K562 (cell line): Measurements from ENCODE around the gene PPAN. TPM values are rescaled to one million over a fixed set of nuclear protein-coding genes. Genes with fewer than 3 reads are reported as not detected.
A peak's percentile ranks its signal among the peaks of the same experiment; 100 is the strongest.

Experiments
- AFF4 ChIP-seq: sonication (generic); formaldehyde crosslinking; IDR thresholded peaks from 2 replicates; pipeline ENCODE4 v1.8.0; 2023; ENCODE audit warnings: mild to moderate bottlenecking, missing genetic modification reagents
- BCOR ChIP-seq: fragments of 450-650 bp; IDR thresholded peaks from 2 replicates; pipeline ENCODE4 v1.6.1; 2016
- ESRRA ChIP-seq: fragments of 450-650 bp; IDR thresholded peaks from 2 replicates; pipeline ENCODE4 v1.6.1; 2014; ENCODE audit warnings: low read depth, mild to moderate bottlenecking, moderate library complexity, borderline replicate concordance
- FUS ChIP-seq: fragments of 200-400 bp; formaldehyde crosslinking; optimal IDR thresholded peaks from 2 replicates; pipeline ENCODE3; 2017; ENCODE audit warnings: low read depth, low read length
- HDAC2 ChIP-seq: fragments of 450-650 bp; IDR thresholded peaks from 2 replicates; pipeline ENCODE4 v1.6.1; 2016; ENCODE audit warnings: mild to moderate bottlenecking
- HEY1 ChIP-seq: fragments of 250-450 bp; sonication (Bioruptor Pico); IDR thresholded peaks from 2 replicates; pipeline ENCODE4 v1.5.0; 2020; ENCODE audit warnings: mild to moderate bottlenecking, moderate library complexity, borderline replicate concordance
- JUN ChIP-seq, 2 experiments: sonication (generic) in 1 of 2; formaldehyde crosslinking in 1 of 2; IDR thresholded peaks; 2 replicates each; pipeline versions ENCODE4 v1.6.1 to v1.8.0; 2012 to 2022; ENCODE audit warnings: borderline replicate concordance in 2 of 2, mild to moderate bottlenecking in 2 of 2, improper control_type of control experiment in 1 of 2, low read depth in 1 of 2, low read length in 1 of 2, missing genetic modification reagents in 1 of 2
- JUNB ChIP-seq: fragments of 450-650 bp; formaldehyde crosslinking; conservative IDR thresholded peaks from 2 replicates; pipeline ENCODE4 v1.4.0; 2020; ENCODE audit warnings: mild to moderate bottlenecking
- MEF2D ChIP-seq: conservative IDR thresholded peaks from 2 replicates; pipeline ENCODE4 v1.6.1; 2016; ENCODE audit warnings: low read depth, missing genetic modification characterization, missing compliant biosample characterization
- NFIC ChIP-seq: fragments of 450-650 bp; IDR thresholded peaks from 2 replicates; pipeline ENCODE4 v1.6.1; 2017; ENCODE audit warnings: mild to moderate bottlenecking, inconsistent platforms
- NR3C1 ChIP-seq: sonication (generic); formaldehyde crosslinking; IDR thresholded peaks from 2 replicates; pipeline ENCODE4 v1.8.1; 2022; ENCODE audit warnings: missing genetic modification reagents
- RCOR1 ChIP-seq, 2 experiments: IDR thresholded peaks; 2 replicates each; pipeline ENCODE4 v1.6.1; 2012; ENCODE audit warnings: low read depth in 2 of 2, low read length in 2 of 2, borderline replicate concordance in 1 of 2, improper control_type of control experiment in 1 of 2
- SIN3A ChIP-seq, 2 experiments: fragments of 150-350 bp in 1 of 2; IDR thresholded peaks; 2 replicates each; pipeline ENCODE4 v1.6.1; 2011 to 2016; ENCODE audit warnings: borderline replicate concordance in 2 of 2, low read depth in 2 of 2, low read length in 2 of 2, mild to moderate bottlenecking in 2 of 2, moderate library complexity in 2 of 2; ENCODE audit not compliant: control insufficient read depth in 1 of 2
- U2AF2 ChIP-seq: fragments of 200-400 bp; formaldehyde crosslinking; optimal IDR thresholded peaks from 2 replicates; pipeline ENCODE3; 2017; ENCODE audit warnings: low read depth, mild to moderate bottlenecking, low read length
- XRCC3 ChIP-seq: fragments of 450-650 bp; IDR thresholded peaks from 2 replicates; pipeline ENCODE4 v1.6.1; 2017; ENCODE audit warnings: mild to moderate bottlenecking, moderate library complexity
- ZBTB43 ChIP-seq: sonication (generic); formaldehyde crosslinking; IDR thresholded peaks from 2 replicates; pipeline ENCODE4 v1.8.0; 2023; ENCODE audit warnings: mild to moderate bottlenecking, missing genetic modification reagents
- ZNF274 ChIP-seq: IDR thresholded peaks from 2 replicates; pipeline ENCODE4 v1.6.1; 2011; ENCODE audit warnings: low read depth, mild to moderate bottlenecking, low read length, moderate library complexity, borderline replicate concordance
- ZNF586 ChIP-seq: fragments of 450-650 bp; formaldehyde crosslinking; conservative IDR thresholded peaks from 2 replicates; pipeline ENCODE4 v1.4.0; 2020; ENCODE audit warnings: mild to moderate bottlenecking, moderate library complexity
- polyA plus RNA-seq, 8 experiments: library from polyadenylated mRNA; depleted of rRNA in 4 of 8; stranded (reverse) in 5 of 8; unstranded in 3 of 8; fragments of >200 nt; fragmentation: Nextera tagmentation in 2 of 8; fragmentation: Illumina TruSeq in 1 of 8; extraction: Ambion mirVana in 2 of 8; extraction: Trizol in 1 of 8; gene quantifications; 2 replicates each; pipeline versions ENCODE4 v1.2.1 to v1.2.3, GENCODE V29; 2011 to 2014; ENCODE audit warnings: inconsistent platforms in 1 of 8, missing spikeins in 1 of 8
- total RNA-seq, 7 experiments: library from RNA; depleted of rRNA in 6 of 7; stranded (reverse); fragments of >200 nt in 6 of 7; fragmentation: Illumina TruSeq in 2 of 7; extraction: Trizol in 2 of 7; gene quantifications; 2 replicates each; pipeline versions ENCODE4 v1.2.1 to v1.2.3, GENCODE V29; 2011 to 2021; ENCODE audit warnings: low replicate concordance in 1 of 7
- TF ChIP-seq, protein P1 (sequence below): fragments of 450-650 bp; IDR thresholded peaks from 2 replicates; pipeline ENCODE4 v1.6.1; 2014; ENCODE audit warnings: low read depth, mild to moderate bottlenecking, moderate library complexity, borderline replicate concordance

PPAN gene
- total and polyA plus RNA-seq, 9 of the 15 experiments (the other 6 are each of a cell fraction or from before 2014, with no cell fraction given), result 2.2 to 129 (median 59.1) TPM

DNA sequence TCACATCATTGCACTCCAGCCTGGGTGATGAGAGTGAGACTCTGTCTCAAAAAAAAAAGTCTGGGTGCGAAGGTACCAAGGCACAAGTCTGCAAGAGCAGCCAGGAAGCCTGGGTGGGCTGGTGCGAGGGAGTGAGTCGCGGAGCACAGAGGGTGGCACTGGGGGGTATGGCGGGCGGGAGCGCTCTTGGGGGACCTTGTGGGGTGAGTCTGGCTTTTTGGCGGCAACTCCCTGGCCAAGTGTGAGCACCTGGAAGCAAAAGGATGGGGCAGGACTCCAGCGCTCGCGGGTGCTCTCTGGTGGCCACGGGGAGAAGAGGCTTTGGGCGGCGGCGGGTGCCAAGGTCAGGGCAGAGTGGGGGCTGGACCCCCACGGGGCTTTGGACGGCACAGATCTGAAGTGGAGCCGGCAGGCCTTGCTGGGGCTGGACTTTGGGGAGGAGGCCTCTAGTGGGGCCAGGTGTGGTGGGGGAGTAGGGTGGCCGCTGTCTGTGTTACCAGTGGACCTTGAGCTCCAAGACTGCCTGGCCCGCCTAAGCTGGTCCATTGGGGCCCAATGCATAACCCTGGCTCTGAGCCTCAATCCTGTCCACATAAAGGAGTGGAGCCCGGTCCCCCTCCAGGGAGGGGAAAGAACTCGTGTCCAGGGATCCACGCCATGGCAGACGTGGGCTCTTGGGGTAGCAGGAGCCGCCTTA, 6.9 kb downstream of the PPAN start (continued):
- no peak for TF ChIP-seq ZBTB43 (CRISPR knock-in tag)
- no peak for TF ChIP-seq NR3C1 (CRISPR knock-in tag)
- TF ChIP-seq JUN (IDR thresholded peaks at IDR 0.05; ENCODE audit: borderline replicate concordance, low read depth, low read length), result no peak
- TF ChIP-seq JUN (CRISPR knock-in tag; IDR thresholded peaks at IDR 0.05; ENCODE audit: borderline replicate concordance), result no peak
- peak; percentile 42 to 67; a peak in 2 of 4 replicates for TF ChIP-seq RCOR1 (IDR thresholded peaks at IDR 0.05; ENCODE audit: borderline replicate concordance in 1 of 2, low read depth in 2 of 2, low read length in 2 of 2)
- TF ChIP-seq JUNB (CRISPR knock-in tag), result no peak
- TF ChIP-seq, protein P1, sequence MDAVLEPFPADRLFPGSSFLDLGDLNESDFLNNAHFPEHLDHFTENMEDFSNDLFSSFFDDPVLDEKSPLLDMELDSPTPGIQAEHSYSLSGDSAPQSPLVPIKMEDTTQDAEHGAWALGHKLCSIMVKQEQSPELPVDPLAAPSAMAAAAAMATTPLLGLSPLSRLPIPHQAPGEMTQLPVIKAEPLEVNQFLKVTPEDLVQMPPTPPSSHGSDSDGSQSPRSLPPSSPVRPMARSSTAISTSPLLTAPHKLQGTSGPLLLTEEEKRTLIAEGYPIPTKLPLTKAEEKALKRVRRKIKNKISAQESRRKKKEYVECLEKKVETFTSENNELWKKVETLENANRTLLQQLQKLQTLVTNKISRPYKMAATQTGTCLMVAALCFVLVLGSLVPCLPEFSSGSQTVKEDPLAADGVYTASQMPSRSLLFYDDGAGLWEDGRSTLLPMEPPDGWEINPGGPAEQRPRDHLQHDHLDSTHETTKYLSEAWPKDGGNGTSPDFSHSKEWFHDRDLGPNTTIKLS, result no peak
- TF ChIP-seq ZNF274, result no peak
- TF ChIP-seq NFIC, result 0 out of 2 replicates have a peak, but pooled peaks have one; percentile 27
- no peak for TF ChIP-seq AFF4 (CRISPR knock-in tag)
- TF ChIP-seq HDAC2, result no peak
- peak; percentile 10; the same call in 1 of the 2 replicates for TF ChIP-seq ZNF586 (CRISPR knock-in tag)
- no peak for TF ChIP-seq MEF2D (tag)
- 0 out of 4 replicates have a peak, but pooled peaks of 1 of the 2 experiments have one; percentile 14 for TF ChIP-seq SIN3A (IDR thresholded peaks at IDR 0.05; ENCODE audit: borderline replicate concordance in 2 of 2, control insufficient read depth in 1 of 2, low read depth in 2 of 2, low read length in 2 of 2)
- TF ChIP-seq ESRRA, result 0 out of 2 replicates have a peak, but pooled peaks have one; percentile 51
- TF ChIP-seq FUS, result no peak
- TF ChIP-seq U2AF2, result no peak
- no peak for TF ChIP-seq BCOR
- no peak for TF ChIP-seq XRCC3
- no peak for TF ChIP-seq HEY1 (CRISPR knock-in tag)
